ENCODE results near the gene USP7.

USP7 gene

DNA sequence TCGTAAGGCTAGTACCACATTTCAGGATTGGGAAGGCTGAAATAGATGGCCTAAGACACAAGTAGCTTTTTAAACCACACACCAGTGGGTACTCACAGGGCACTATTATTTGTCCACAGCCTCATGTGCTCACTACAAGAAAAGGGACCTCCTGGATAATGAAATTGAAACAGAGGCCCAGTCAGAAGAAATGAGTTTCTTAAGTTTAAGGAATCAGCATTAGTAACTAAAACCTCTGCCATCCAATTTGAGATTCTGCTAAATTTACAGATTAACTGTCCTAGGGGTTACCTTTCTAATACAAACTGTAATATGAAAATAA lies 3.0 kb downstream of the USP7 start:
- DNase-seq (ENCODE audit: low read depth in 1 of 2, low spot score in 1 of 2) = no peak
- Histone ChIP-seq H3K27me3 (ENCODE audit: insufficient read depth, poor library complexity, severe bottlenecking) (no peaks in the 10 kb centered on the region), H3K27ac (replicated peaks) (peak overlapping the region; percentile 33), H3K4me3 (replicated peaks; ENCODE audit: insufficient read depth, low read length) (no peak overlapping the region)
- TF ChIP-seq, protein P1, sequence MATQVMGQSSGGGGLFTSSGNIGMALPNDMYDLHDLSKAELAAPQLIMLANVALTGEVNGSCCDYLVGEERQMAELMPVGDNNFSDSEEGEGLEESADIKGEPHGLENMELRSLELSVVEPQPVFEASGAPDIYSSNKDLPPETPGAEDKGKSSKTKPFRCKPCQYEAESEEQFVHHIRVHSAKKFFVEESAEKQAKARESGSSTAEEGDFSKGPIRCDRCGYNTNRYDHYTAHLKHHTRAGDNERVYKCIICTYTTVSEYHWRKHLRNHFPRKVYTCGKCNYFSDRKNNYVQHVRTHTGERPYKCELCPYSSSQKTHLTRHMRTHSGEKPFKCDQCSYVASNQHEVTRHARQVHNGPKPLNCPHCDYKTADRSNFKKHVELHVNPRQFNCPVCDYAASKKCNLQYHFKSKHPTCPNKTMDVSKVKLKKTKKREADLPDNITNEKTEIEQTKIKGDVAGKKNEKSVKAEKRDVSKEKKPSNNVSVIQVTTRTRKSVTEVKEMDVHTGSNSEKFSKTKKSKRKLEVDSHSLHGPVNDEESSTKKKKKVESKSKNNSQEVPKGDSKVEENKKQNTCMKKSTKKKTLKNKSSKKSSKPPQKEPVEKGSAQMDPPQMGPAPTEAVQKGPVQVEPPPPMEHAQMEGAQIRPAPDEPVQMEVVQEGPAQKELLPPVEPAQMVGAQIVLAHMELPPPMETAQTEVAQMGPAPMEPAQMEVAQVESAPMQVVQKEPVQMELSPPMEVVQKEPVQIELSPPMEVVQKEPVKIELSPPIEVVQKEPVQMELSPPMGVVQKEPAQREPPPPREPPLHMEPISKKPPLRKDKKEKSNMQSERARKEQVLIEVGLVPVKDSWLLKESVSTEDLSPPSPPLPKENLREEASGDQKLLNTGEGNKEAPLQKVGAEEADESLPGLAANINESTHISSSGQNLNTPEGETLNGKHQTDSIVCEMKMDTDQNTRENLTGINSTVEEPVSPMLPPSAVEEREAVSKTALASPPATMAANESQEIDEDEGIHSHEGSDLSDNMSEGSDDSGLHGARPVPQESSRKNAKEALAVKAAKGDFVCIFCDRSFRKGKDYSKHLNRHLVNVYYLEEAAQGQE (IDR thresholded peaks at IDR 0.05; ENCODE audit: insufficient replicate concordance, low read depth) = no peak
- TF ChIP-seq POLR2AphosphoS5 (IDR thresholded peaks at IDR 0.05; ENCODE audit: low read depth) = no peak
- TF ChIP-seq, protein P2, sequence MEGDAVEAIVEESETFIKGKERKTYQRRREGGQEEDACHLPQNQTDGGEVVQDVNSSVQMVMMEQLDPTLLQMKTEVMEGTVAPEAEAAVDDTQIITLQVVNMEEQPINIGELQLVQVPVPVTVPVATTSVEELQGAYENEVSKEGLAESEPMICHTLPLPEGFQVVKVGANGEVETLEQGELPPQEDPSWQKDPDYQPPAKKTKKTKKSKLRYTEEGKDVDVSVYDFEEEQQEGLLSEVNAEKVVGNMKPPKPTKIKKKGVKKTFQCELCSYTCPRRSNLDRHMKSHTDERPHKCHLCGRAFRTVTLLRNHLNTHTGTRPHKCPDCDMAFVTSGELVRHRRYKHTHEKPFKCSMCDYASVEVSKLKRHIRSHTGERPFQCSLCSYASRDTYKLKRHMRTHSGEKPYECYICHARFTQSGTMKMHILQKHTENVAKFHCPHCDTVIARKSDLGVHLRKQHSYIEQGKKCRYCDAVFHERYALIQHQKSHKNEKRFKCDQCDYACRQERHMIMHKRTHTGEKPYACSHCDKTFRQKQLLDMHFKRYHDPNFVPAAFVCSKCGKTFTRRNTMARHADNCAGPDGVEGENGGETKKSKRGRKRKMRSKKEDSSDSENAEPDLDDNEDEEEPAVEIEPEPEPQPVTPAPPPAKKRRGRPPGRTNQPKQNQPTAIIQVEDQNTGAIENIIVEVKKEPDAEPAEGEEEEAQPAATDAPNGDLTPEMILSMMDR (IDR thresholded peaks at IDR 0.05; ENCODE audit: insufficient read depth, low read length) = no peak
- TF ChIP-seq GABPA (IDR thresholded peaks at IDR 0.05; ENCODE audit: low read depth) = no peak
- TF ChIP-seq SPI1 (IDR thresholded peaks at IDR 0.05; ENCODE audit: borderline replicate concordance, low read depth) = no peak

DNA sequence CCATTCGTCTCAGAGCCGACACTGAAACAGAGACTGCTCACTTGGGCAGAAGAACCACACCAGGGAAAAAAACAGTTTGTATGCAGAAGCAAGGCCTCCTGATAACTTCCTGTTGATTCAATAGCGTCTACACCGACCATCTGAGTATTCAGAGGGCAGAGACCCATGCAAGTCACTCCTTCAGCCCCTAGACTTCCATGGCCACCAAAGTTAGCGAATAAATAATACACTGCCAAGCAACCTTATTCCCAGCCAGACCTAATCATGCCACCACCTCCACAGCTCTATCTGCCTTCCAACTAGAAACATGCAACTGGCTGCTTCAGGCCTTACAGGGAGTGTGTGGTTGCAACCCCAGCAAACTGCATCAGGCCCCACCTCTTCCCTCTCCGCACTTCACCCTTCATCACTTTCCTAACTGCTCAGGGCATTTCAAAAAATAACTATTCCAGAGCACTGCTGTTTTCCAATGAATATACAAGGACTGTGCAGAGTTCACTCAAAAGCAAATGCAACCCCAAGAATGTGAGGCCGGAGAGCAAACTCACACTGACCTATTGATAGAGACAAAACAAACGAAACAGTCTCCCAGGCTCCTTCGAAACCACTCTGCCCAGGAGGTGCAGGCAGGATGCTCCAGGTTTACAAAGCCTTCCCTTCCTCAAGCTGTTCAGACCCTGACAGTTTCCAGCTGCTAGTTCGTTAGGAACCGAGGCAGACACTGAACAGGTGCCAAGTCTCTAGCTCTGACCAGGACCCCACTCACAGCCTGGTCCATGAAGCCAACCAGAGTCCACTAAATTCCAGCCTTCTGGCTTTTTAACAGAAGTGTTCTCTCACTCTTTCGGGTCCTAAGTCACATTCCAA lies 3.6 kb downstream of the USP7 start:
- DNase-seq (ENCODE audit: low read depth in 1 of 2, low spot score in 1 of 2) = peak in 1 of 2 experiments; percentile 52
- TF ChIP-seq, protein P2 (IDR thresholded peaks at IDR 0.05; ENCODE audit: insufficient read depth, low read length) = no peak
- TF ChIP-seq, protein P1 (IDR thresholded peaks at IDR 0.05; ENCODE audit: insufficient replicate concordance, low read depth) = no peak
- no peak for TF ChIP-seq GABPA (IDR thresholded peaks at IDR 0.05; ENCODE audit: low read depth)
- TF ChIP-seq SPI1 (IDR thresholded peaks at IDR 0.05; ENCODE audit: borderline replicate concordance, low read depth) = no peak
- no peak for TF ChIP-seq POLR2AphosphoS5 (IDR thresholded peaks at IDR 0.05; ENCODE audit: low read depth)
- H3K27me3 ChIP-seq (ENCODE audit: insufficient read depth, poor library complexity, severe bottlenecking) = no peaks in the 10 kb centered on the region
- H3K27ac ChIP-seq (replicated peaks) = peak overlapping the region; percentile 33
- 0 out of 2 replicates have a peak overlapping the region, but pooled peaks have one; percentile 5 for H3K4me3 ChIP-seq (replicated peaks; ENCODE audit: insufficient read depth, low read length)

DNA sequence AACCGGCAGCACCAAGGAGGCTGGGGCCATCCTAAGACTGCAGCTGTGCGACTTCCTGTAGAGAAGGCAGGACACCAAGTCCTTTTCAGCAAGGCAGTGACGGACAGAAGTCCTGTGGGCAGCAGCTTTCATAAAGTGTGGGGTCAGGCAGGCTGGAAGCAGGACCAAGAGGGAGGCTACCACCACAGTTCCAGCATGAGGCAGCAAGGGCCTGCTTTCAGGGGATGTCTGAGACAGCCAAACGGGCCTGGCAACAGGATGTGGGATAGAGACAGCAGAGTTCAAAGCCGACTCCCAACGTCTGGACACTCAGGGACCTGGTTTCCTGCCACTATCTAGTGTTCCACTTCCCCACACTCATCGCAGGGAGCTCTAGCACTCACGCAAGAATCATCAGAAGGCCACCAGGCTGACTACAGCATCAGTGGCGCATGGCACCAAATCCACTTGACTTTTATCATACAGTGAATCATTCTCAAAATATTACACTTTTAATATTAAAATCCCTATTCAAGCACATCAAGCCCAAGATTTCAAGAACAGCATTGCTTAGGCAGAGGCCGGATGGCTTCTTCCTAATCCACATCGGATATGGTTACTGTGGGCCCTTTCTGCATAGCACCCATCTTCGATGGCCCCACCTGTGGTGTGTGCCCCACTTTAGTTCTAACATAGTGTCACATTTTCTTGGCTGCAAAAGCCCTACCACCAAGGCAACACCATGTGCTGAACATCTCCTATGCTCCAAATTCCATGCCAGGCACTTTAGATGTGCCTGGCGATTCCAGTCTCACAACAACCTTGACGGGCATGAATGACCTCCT lies 5.2 kb downstream of the USP7 start:
- peak in 1 of 2 experiments; percentile 68 for DNase-seq (ENCODE audit: low read depth in 1 of 2, low spot score in 1 of 2)
- TF ChIP-seq SPI1 (IDR thresholded peaks at IDR 0.05; ENCODE audit: borderline replicate concordance, low read depth) = peak; percentile 66
- TF ChIP-seq POLR2AphosphoS5 (IDR thresholded peaks at IDR 0.05; ENCODE audit: low read depth) = no peak
- TF ChIP-seq, protein P1 (IDR thresholded peaks at IDR 0.05; ENCODE audit: insufficient replicate concordance, low read depth) = no peak
- TF ChIP-seq GABPA (IDR thresholded peaks at IDR 0.05; ENCODE audit: low read depth) = no peak
- TF ChIP-seq, protein P2 (IDR thresholded peaks at IDR 0.05; ENCODE audit: insufficient read depth, low read length) = no peak
- H3K27me3 ChIP-seq (ENCODE audit: insufficient read depth, poor library complexity, severe bottlenecking) = no peaks in the 10 kb centered on the region
- peak overlapping the region; percentile 39 for H3K27ac ChIP-seq (replicated peaks)
- no peak overlapping the region; the same call in 1 of the 2 replicates for H3K4me3 ChIP-seq (replicated peaks; ENCODE audit: insufficient read depth, low read length)

All from HL-60 (cell line).